Ascending aorta (tissue), 2 donors: ENCODE data around the gene TPRG1L. TPM values are rescaled to one million over a fixed set of nuclear protein-coding genes. Genes with fewer than 3 reads are reported as not detected.

ENCODE experiments used
- DNase-seq, 2 donors: peaks; one replicate each; pipeline ENCODE4 v3.0.0-alpha.2; 2019; ENCODE audit warnings: low spot score in 2 of 2
- H3K27ac ChIP-seq, 2 donors: fragments of 200-600 bp; sonication (generic); one replicate each; pipeline ENCODE4 v1.5.1; 2016 to 2017; ENCODE audit warnings: mild to moderate bottlenecking in 1 of 2
- H3K27me3 ChIP-seq: fragments of 200-600 bp; sonication (generic); one replicate; pipeline ENCODE4 v1.5.1; 2017
- H3K36me3 ChIP-seq, 2 donors: fragments of 200-600 bp; sonication (generic); one replicate each; pipeline ENCODE4 v1.5.1; 2016
- H3K4me1 ChIP-seq, 2 donors: fragments of 200-600 bp; sonication (generic); one replicate each; pipeline ENCODE4 v1.5.1; 2016 to 2017; ENCODE audit warnings: mild to moderate bottlenecking in 1 of 2
- H3K4me3 ChIP-seq, 2 donors: fragments of 200-600 bp; sonication (generic); one replicate each; pipeline ENCODE4 v1.5.1; 2016 to 2017; ENCODE audit warnings: mild to moderate bottlenecking in 1 of 2
- H3K9me3 ChIP-seq, 2 donors: fragments of 200-600 bp; sonication (generic); one replicate each; pipeline ENCODE4 v1.5.1; 2016
- CTCF ChIP-seq, 3 experiments: fragments of 200-600 bp in 2 of 3; fragments of 450-650 bp in 1 of 3; sonication (generic) in 2 of 3; IDR thresholded peaks; one replicate each; pipeline ENCODE4 v1.5.1; 2016 to 2019; ENCODE audit warnings: antibody characterized with exemption in 3 of 3, mild to moderate bottlenecking in 1 of 3, moderate library complexity in 1 of 3
- intact Hi-C: fragments of 100-400 bp; cut with DNase I; formaldehyde crosslinking; loops from one replicate; pipeline ENCODE4 v1.15.1; 2023
- total RNA-seq: library from RNA; depleted of rRNA; stranded (reverse); fragments of >200 nt; gene quantifications from one replicate; pipeline ENCODE4 v1.1.0, GENCODE V29; 2016

TPRG1L gene
- total RNA-seq, 1 donor from 2014 or later = 18.9 TPM

GRCh38 chr1:3650248-3651025, 25.6 kb downstream of the TPRG1L start:
- peaks cover 0 to 12% of the 10 kb centered on the region in 2 donors for H3K36me3 ChIP-seq
- H3K4me1 ChIP-seq = peaks cover 6 to 34% of the 10 kb centered on the region in 2 donors
- no peak overlapping the region for H3K27ac ChIP-seq
- H3K9me3 ChIP-seq = no peaks in the 10 kb centered on the region
- TF ChIP-seq CTCF (IDR thresholded peaks at IDR 0.05) = no peak
- H3K27me3 ChIP-seq = peaks cover 27% of the 10 kb centered on the region
- intact Hi-C loops = loop anchor here (1.0 kb wide), 1 partner anchor 26 kb away; no protein-coding TSS in a partner anchor
- peak overlapping the region; percentile 81 to 90 for H3K4me3 ChIP-seq
- DNase-seq = no peak

- H3K4me3 ChIP-seq = peak overlapping the region; percentile 25 to 81
- no peak for DNase-seq
- intact Hi-C loops = no loop called here
- H3K27me3 ChIP-seq = peaks cover 27% of the 10 kb centered on the region
- peaks cover 0 to 12% of the 10 kb centered on the region in 2 donors for H3K36me3 ChIP-seq
- no peaks in the 10 kb centered on the region for H3K9me3 ChIP-seq
- no peak overlapping the region for H3K27ac ChIP-seq
- no peak for TF ChIP-seq CTCF (IDR thresholded peaks at IDR 0.05)
- peaks cover 6 to 34% of the 10 kb centered on the region in 2 donors for H3K4me1 ChIP-seq
These were observed 26.5 kb downstream of the TPRG1L start for GRCh38 chr1:3651026-3651929.

- Histone ChIP-seq H3K4me1 (peaks cover 6 to 34% of the 10 kb centered on the region in 2 donors), H3K27ac (no peak within 1 kb of the TSS), H3K4me3 (peak within 1 kb of the TSS; percentile 51 to 81), H3K9me3 (no peaks in the 10 kb centered on the region), H3K27me3 (peaks cover 27% of the 10 kb centered on the region), H3K36me3 (peaks cover 0 to 4% of the 10 kb centered on the region in 2 donors)
- DNase-seq = no peak
- intact Hi-C loops = no loop called here
- TF ChIP-seq CTCF (IDR thresholded peaks at IDR 0.05) = no peak
These were observed 27.2 kb downstream of the TPRG1L start, which contains the start of gene TP73 for GRCh38 chr1:3651930-3652547. TSS of gene TP73 (plus strand) at chr1:3652516. CDS start at chr1:3682366, 29,850 bp downstream.

- Histone ChIP-seq H3K4me1 (peaks cover 6 to 34% of the 10 kb centered on the region in 2 donors), H3K27me3 (peaks cover 27% of the 10 kb centered on the region)
- DNase-seq = no peak
These were observed 27.9 kb downstream of the TPRG1L start for GRCh38 chr1:3652548-3653285.

More at GRCh38 chr1:3652548-3653285, 27.9 kb downstream of the TPRG1L start:
- Histone ChIP-seq H3K36me3 (no peaks in the 10 kb centered on the region), H3K27ac (no peak overlapping the region), H3K4me3 (peak overlapping the region; percentile 51 to 81), H3K9me3 (no peaks in the 10 kb centered on the region)
- intact Hi-C loops = no loop called here
- TF ChIP-seq CTCF (IDR thresholded peaks at IDR 0.05) = no peak
